ENCODE measurements around the gene APCDD1.
"Not testable (repeated sequence)": the region's sequence is repeated elsewhere in the genome, so short reads cannot be mapped to it uniquely, and the experiment has no call there.

Gene APCDD1

GRCh38 chr18:10463741-10464140 lies 9.3 kb downstream of the APCDD1 start:
- no peak for DNase-seq

GRCh38 chr18:10464161-10464648 lies 9.8 kb downstream of the APCDD1 start:
- not testable (repeated sequence) for DNase-seq

- DNase-seq = no peak
These were observed 10.9 kb downstream of the APCDD1 start for GRCh38 chr18:10465174-10465939.

GRCh38 chr18:10470429-10470828 lies 16.0 kb downstream of the APCDD1 start:
- no peak for DNase-seq

GRCh38 chr18:10471574-10471973 lies 17.1 kb downstream of the APCDD1 start:
- no peak for DNase-seq

GRCh38 chr18:10473132-10473531 lies 18.7 kb downstream of the APCDD1 start:
- no peak for DNase-seq

GRCh38 chr18:10474309-10474708 lies 19.9 kb downstream of the APCDD1 start:
- DNase-seq = no peak

GRCh38 chr18:10475276-10475653 lies 20.8 kb downstream of the APCDD1 start:
- DNase-seq = no peak

GRCh38 chr18:10475654-10476291 lies 21.3 kb downstream of the APCDD1 start:
- DNase-seq = no peak

GRCh38 chr18:10476338-10476791 lies 21.9 kb downstream of the APCDD1 start:
- no peak for DNase-seq

- DNase-seq = no peak
These were observed 22.9 kb downstream of the APCDD1 start for GRCh38 chr18:10477121-10477862.

- no peak for DNase-seq
These were observed 23.4 kb downstream of the APCDD1 start for GRCh38 chr18:10477863-10478260.

GRCh38 chr18:10481831-10482230 lies 27.4 kb downstream of the APCDD1 start:
- no peak for DNase-seq

GRCh38 chr18:10482363-10482984 lies 28.0 kb downstream of the APCDD1 start:
- DNase-seq = no peak

- no peak for DNase-seq
These were observed 28.8 kb downstream of the APCDD1 start for GRCh38 chr18:10482985-10483949.

GRCh38 chr18:10485475-10485874 lies 31.0 kb downstream of the APCDD1 start:
- DNase-seq = no peak

GRCh38 chr18:10486362-10486761 lies 31.9 kb downstream of the APCDD1 start:
- DNase-seq = no peak

GRCh38 chr18:10487154-10487553 lies 32.7 kb downstream of the APCDD1 start:
- no peak for DNase-seq

GRCh38 chr18:10488017-10488416 lies 33.6 kb downstream of the APCDD1 start:
- DNase-seq = no peak

GRCh38 chr18:10490401-10491165 lies 36.1 kb downstream of the APCDD1 start:
- DNase-seq = no peak

- no peak for DNase-seq
These were observed 41.5 kb downstream of the APCDD1 start for GRCh38 chr18:10495936-10496335.

All from NCI-H748 treated with DMSO at 0.1 percent for 48 hours (cell line).